ENCODE results near the gene CCM2L.

DNA sequence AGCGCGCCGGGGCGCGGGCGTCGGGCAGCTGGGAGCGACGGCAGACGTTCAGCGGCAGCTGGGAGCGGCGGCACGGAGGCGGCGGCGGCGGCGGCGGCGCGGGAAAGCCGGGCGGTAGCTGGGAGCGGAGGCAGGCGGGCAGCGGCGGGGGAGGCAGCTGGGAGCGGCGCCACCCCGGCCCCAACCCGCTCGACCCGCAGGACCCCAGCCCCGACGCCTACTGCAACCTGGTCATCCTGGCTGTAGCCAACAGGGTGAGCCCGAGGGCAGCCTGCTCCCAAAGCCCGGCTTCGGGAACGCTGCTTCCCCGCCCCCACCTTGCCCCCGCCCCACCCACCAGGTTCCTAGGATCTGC is 8.9 kb downstream of the CCM2L start:
- TF ChIP-seq, protein P1, sequence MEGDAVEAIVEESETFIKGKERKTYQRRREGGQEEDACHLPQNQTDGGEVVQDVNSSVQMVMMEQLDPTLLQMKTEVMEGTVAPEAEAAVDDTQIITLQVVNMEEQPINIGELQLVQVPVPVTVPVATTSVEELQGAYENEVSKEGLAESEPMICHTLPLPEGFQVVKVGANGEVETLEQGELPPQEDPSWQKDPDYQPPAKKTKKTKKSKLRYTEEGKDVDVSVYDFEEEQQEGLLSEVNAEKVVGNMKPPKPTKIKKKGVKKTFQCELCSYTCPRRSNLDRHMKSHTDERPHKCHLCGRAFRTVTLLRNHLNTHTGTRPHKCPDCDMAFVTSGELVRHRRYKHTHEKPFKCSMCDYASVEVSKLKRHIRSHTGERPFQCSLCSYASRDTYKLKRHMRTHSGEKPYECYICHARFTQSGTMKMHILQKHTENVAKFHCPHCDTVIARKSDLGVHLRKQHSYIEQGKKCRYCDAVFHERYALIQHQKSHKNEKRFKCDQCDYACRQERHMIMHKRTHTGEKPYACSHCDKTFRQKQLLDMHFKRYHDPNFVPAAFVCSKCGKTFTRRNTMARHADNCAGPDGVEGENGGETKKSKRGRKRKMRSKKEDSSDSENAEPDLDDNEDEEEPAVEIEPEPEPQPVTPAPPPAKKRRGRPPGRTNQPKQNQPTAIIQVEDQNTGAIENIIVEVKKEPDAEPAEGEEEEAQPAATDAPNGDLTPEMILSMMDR (IDR thresholded peaks at IDR 0.05), result no peak
- TF ChIP-seq CBX8 (IDR thresholded peaks at IDR 0.05), result no peak
- no peak for TF ChIP-seq MAFK (IDR thresholded peaks at IDR 0.05; ENCODE audit: partially characterized antibody)
- no peak for TF ChIP-seq POLR2A (IDR thresholded peaks at IDR 0.05; ENCODE audit: low read length)
- TF ChIP-seq MAZ (IDR thresholded peaks at IDR 0.05; ENCODE audit: borderline replicate concordance, low read depth, low read length), result no peak
- TF ChIP-seq RAD21 (conservative IDR thresholded peaks at IDR 0.05 in 1 of 2, IDR thresholded peaks at IDR 0.05 in 1 of 2), result no peak
- TF ChIP-seq, protein P2, sequence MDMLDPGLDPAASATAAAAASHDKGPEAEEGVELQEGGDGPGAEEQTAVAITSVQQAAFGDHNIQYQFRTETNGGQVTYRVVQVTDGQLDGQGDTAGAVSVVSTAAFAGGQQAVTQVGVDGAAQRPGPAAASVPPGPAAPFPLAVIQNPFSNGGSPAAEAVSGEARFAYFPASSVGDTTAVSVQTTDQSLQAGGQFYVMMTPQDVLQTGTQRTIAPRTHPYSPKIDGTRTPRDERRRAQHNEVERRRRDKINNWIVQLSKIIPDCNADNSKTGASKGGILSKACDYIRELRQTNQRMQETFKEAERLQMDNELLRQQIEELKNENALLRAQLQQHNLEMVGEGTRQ (IDR thresholded peaks at IDR 0.05), result no peak
- TF ChIP-seq CEBPB (IDR thresholded peaks at IDR 0.05), result no peak
- TF ChIP-seq, protein P3, sequence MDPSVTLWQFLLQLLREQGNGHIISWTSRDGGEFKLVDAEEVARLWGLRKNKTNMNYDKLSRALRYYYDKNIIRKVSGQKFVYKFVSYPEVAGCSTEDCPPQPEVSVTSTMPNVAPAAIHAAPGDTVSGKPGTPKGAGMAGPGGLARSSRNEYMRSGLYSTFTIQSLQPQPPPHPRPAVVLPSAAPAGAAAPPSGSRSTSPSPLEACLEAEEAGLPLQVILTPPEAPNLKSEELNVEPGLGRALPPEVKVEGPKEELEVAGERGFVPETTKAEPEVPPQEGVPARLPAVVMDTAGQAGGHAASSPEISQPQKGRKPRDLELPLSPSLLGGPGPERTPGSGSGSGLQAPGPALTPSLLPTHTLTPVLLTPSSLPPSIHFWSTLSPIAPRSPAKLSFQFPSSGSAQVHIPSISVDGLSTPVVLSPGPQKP (IDR thresholded peaks at IDR 0.05; ENCODE audit: low read depth, low read length), result no peak
- no peak for TF ChIP-seq KDM1A (IDR thresholded peaks at IDR 0.05; ENCODE audit: low read depth)
